SK-N-SH treated with all-trans-retinoic acid at 6 μM for 48 hours (cell line): Measurements from ENCODE around the gene CAMK2A.
A peak's percentile ranks its signal among the peaks of the same experiment; 100 is the strongest.

Source experiments
- ATAC-seq: fragments of 200-7000 bp; cut with Tn5 transposase; 3 replicates; pipeline ENCODE4 v1.9.1; 2020; ENCODE audit warnings: mild to moderate bottlenecking, moderate library complexity
- ARNTL ChIP-seq: fragments of 450-650 bp; formaldehyde crosslinking; IDR thresholded peaks from 2 replicates; pipeline ENCODE4 v1.5.0; 2020; ENCODE audit warnings: low read depth, mild to moderate bottlenecking, moderate library complexity, borderline replicate concordance
- BACH2 ChIP-seq: fragments of 250-450 bp; sonication (Bioruptor Pico); IDR thresholded peaks from 2 replicates; pipeline ENCODE4 v1.9.0; 2021; ENCODE audit warnings: mild to moderate bottlenecking, borderline replicate concordance
- CSDC2 ChIP-seq: fragments of 250-450 bp; sonication (Bioruptor Pico); IDR thresholded peaks from 2 replicates; pipeline ENCODE4 v1.5.0; 2020; ENCODE audit warnings: mild to moderate bottlenecking, moderate library complexity
- ESRRG ChIP-seq: fragments of 250-450 bp; sonication (Bioruptor Pico); IDR thresholded peaks from 2 replicates; pipeline ENCODE4 v1.6.1; 2021; ENCODE audit warnings: mild to moderate bottlenecking
- GLIS3 ChIP-seq: fragments of 250-450 bp; sonication (Bioruptor Pico); IDR thresholded peaks from 2 replicates; pipeline ENCODE4 v1.5.0; 2020; ENCODE audit warnings: mild to moderate bottlenecking, moderate library complexity
- OSR1 ChIP-seq: fragments of 250-450 bp; sonication (Bioruptor Pico); IDR thresholded peaks from 2 replicates; pipeline ENCODE4 v1.8.0; 2022; ENCODE audit warnings: moderate library complexity, mild to moderate bottlenecking, inconsistent platforms
- PATZ1 ChIP-seq: fragments of 250-450 bp; sonication (Bioruptor Pico); IDR thresholded peaks from 2 replicates; pipeline ENCODE4 v1.8.0; 2020; ENCODE audit warnings: mild to moderate bottlenecking, moderate library complexity, borderline replicate concordance
- POU6F1 ChIP-seq: fragments of 250-450 bp; sonication (Bioruptor Pico); IDR thresholded peaks from 2 replicates; pipeline ENCODE4 v1.8.0; 2021; ENCODE audit warnings: low read depth, mild to moderate bottlenecking, moderate library complexity, borderline replicate concordance
- RARB ChIP-seq: fragments of 250-450 bp; sonication (Bioruptor Pico); IDR thresholded peaks from 2 replicates; pipeline ENCODE4 v1.8.0; 2021; ENCODE audit warnings: mild to moderate bottlenecking, moderate library complexity
- SNAI2 ChIP-seq: fragments of 250-450 bp; sonication (Bioruptor Pico); IDR thresholded peaks from 2 replicates; pipeline ENCODE4 v1.5.0; 2020; ENCODE audit warnings: mild to moderate bottlenecking, moderate library complexity
- TCF4 ChIP-seq: fragments of 250-450 bp; sonication (Bioruptor Pico); IDR thresholded peaks from 2 replicates; pipeline ENCODE4 v1.8.0; 2021; ENCODE audit warnings: mild to moderate bottlenecking, moderate library complexity, borderline replicate concordance
- TOX ChIP-seq: fragments of 250-450 bp; sonication (Bioruptor Pico); IDR thresholded peaks from 2 replicates; pipeline ENCODE4 v1.8.0; 2021; ENCODE audit warnings: mild to moderate bottlenecking, moderate library complexity, borderline replicate concordance
- ZC3H10 ChIP-seq: fragments of 250-450 bp; sonication (Bioruptor Pico); IDR thresholded peaks from 2 replicates; pipeline ENCODE4 v1.5.1; 2021; ENCODE audit warnings: mild to moderate bottlenecking, moderate library complexity
- ZFP3 ChIP-seq: fragments of 250-450 bp; sonication (Bioruptor Pico); IDR thresholded peaks from 2 replicates; pipeline ENCODE4 v1.5.0; 2020; ENCODE audit warnings: mild to moderate bottlenecking, moderate library complexity
- ZFP30 ChIP-seq: fragments of 450-650 bp; formaldehyde crosslinking; IDR thresholded peaks from 2 replicates; pipeline ENCODE4 v1.5.0; 2022; ENCODE audit warnings: mild to moderate bottlenecking, moderate library complexity
- ZNF70 ChIP-seq: fragments of 450-650 bp; formaldehyde crosslinking; IDR thresholded peaks from 2 replicates; pipeline ENCODE4 v1.5.0; 2020; ENCODE audit warnings: mild to moderate bottlenecking, moderate library complexity
- ZNF8 ChIP-seq: fragments of 450-650 bp; formaldehyde crosslinking; IDR thresholded peaks from 2 replicates; pipeline ENCODE4 v1.5.0; 2020; ENCODE audit warnings: mild to moderate bottlenecking, moderate library complexity
- TF ChIP-seq, protein P1 (sequence below): fragments of 250-450 bp; sonication (Bioruptor Pico); IDR thresholded peaks from 2 replicates; pipeline ENCODE4 v1.5.1; 2020; ENCODE audit warnings: low read depth, mild to moderate bottlenecking, moderate library complexity
- TF ChIP-seq, protein P2 (sequence below): fragments of 250-450 bp; sonication (Bioruptor Pico); IDR thresholded peaks from 2 replicates; pipeline ENCODE4 v1.5.1; 2021; ENCODE audit warnings: mild to moderate bottlenecking, moderate library complexity
- TF ChIP-seq, protein P3 (sequence below): fragments of 250-450 bp; sonication (Bioruptor Pico); IDR thresholded peaks from 2 replicates; pipeline ENCODE4 v1.5.0; 2020; ENCODE audit warnings: mild to moderate bottlenecking, moderate library complexity

Gene CAMK2A

DNA sequence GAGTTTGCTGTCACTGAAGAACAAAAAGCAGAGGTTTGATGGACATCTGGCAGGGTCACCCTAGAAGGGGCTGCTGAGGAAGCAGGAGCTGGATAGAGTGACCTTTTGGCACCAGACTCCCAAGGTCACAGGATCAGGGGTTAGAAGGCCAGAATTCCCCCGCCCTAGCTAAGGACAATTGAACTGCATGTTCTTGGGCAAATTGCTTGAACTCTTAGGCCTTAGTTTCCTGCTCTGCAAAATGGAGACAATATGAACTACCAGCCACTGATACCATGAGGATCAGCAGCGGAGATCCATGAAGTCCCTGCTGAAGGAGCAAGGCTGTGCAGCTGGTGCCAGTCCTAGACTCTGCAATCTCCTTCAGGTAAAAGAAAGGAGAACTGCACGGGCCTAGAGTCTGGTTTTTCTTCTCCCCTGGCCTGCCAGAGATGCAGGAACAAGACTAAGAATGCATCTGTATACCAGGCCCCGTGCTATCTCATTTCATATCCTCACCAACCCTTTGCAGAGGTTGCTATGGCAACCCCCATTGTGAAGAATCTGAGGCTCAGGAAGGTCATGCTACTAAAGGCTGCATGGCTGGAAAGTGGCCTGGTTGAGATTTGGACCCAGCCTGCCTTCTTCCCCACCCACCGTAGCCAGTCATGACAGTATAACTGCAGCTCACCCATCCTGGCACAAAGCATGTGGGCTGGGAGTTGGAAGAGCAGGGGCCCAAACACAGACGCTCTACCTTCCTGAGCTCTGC, 33.7 kb downstream of the CAMK2A start:
- peak; percentile 82 for ATAC-seq

GRCh38 chr5:150254774-150255173, 34.8 kb downstream of the CAMK2A start:
- ATAC-seq, result no peak
- TF ChIP-seq SNAI2 (CRISPR knock-in tag) (no peak), RARB (CRISPR knock-in tag) (no peak), PATZ1 (CRISPR knock-in tag) (no peak), CSDC2 (CRISPR knock-in tag) (no peak), ESRRG (CRISPR knock-in tag) (no peak), ZC3H10 (CRISPR knock-in tag) (no peak), POU6F1 (CRISPR knock-in tag) (no peak)
- TF ChIP-seq, protein P1, sequence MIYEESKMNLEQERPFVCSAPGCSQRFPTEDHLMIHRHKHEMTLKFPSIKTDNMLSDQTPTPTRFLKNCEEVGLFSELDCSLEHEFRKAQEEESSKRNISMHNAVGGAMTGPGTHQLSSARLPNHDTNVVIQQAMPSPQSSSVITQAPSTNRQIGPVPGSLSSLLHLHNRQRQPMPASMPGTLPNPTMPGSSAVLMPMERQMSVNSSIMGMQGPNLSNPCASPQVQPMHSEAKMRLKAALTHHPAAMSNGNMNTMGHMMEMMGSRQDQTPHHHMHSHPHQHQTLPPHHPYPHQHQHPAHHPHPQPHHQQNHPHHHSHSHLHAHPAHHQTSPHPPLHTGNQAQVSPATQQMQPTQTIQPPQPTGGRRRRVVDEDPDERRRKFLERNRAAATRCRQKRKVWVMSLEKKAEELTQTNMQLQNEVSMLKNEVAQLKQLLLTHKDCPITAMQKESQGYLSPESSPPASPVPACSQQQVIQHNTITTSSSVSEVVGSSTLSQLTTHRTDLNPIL (CRISPR knock-in tag), result no peak

More for the DNA sequence above, 33.7 kb downstream of the CAMK2A start:
- TF ChIP-seq GLIS3 (CRISPR knock-in tag) (no peak), ZFP30 (CRISPR knock-in tag) (no peak), ESRRG (CRISPR knock-in tag) (no peak), ZFP3 (no peak), TOX (no peak), PATZ1 (CRISPR knock-in tag) (no peak), ARNTL (CRISPR knock-in tag) (no peak), ZNF8 (CRISPR knock-in tag) (no peak), POU6F1 (CRISPR knock-in tag) (no peak), BACH2 (CRISPR knock-in tag) (no peak), ZNF70 (no peak), OSR1 (CRISPR knock-in tag) (no peak), ZC3H10 (CRISPR knock-in tag) (no peak), CSDC2 (CRISPR knock-in tag) (no peak), TCF4 (CRISPR knock-in tag) (no peak)
- TF ChIP-seq, protein P2, sequence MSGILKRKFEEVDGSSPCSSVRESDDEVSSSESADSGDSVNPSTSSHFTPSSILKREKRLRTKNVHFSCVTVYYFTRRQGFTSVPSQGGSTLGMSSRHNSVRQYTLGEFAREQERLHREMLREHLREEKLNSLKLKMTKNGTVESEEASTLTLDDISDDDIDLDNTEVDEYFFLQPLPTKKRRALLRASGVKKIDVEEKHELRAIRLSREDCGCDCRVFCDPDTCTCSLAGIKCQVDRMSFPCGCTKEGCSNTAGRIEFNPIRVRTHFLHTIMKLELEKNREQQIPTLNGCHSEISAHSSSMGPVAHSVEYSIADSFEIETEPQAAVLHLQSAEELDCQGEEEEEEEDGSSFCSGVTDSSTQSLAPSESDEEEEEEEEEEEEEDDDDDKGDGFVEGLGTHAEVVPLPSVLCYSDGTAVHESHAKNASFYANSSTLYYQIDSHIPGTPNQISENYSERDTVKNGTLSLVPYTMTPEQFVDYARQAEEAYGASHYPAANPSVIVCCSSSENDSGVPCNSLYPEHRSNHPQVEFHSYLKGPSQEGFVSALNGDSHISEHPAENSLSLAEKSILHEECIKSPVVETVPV (CRISPR knock-in tag), result no peak
- TF ChIP-seq, protein P1 (CRISPR knock-in tag), result no peak
- TF ChIP-seq, protein P3, sequence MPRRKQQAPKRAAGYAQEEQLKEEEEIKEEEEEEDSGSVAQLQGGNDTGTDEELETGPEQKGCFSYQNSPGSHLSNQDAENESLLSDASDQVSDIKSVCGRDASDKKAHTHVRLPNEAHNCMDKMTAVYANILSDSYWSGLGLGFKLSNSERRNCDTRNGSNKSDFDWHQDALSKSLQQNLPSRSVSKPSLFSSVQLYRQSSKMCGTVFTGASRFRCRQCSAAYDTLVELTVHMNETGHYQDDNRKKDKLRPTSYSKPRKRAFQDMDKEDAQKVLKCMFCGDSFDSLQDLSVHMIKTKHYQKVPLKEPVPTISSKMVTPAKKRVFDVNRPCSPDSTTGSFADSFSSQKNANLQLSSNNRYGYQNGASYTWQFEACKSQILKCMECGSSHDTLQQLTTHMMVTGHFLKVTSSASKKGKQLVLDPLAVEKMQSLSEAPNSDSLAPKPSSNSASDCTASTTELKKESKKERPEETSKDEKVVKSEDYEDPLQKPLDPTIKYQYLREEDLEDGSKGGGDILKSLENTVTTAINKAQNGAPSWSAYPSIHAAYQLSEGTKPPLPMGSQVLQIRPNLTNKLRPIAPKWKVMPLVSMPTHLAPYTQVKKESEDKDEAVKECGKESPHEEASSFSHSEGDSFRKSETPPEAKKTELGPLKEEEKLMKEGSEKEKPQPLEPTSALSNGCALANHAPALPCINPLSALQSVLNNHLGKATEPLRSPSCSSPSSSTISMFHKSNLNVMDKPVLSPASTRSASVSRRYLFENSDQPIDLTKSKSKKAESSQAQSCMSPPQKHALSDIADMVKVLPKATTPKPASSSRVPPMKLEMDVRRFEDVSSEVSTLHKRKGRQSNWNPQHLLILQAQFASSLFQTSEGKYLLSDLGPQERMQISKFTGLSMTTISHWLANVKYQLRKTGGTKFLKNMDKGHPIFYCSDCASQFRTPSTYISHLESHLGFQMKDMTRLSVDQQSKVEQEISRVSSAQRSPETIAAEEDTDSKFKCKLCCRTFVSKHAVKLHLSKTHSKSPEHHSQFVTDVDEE, result no peak
